WTC11 (cell line): ENCODE results near the gene RPH3AL. TPM values are rescaled to one million over a fixed set of nuclear protein-coding genes. Genes with fewer than 3 reads are reported as not detected.

Source experiments
- ATAC-seq: fragments of 200-7000 bp; cut with Tn5 transposase; 2 replicates; pipeline ENCODE4 v1.10.0; 2021; ENCODE audit warnings: mild to moderate bottlenecking, moderate library complexity
- CTCF ChIA-PET: fragments of 300-600 bp; sonication (Branson Sonifier 250); formaldehyde crosslinking; loops from one replicate; lab custom pipeline; 2021; ENCODE audit warnings: antibody characterized with exemption; lab: Charles Lee
- POLR2A ChIA-PET: fragments of 350-600 bp; sonication (Branson Sonifier 250); formaldehyde crosslinking; loops from one replicate; lab custom pipeline; 2021; ENCODE audit warnings: antibody characterized with exemption; lab: Charles Lee
- DNase-seq: peaks from one replicate; pipeline ENCODE4 v3.0.0; 2021; ENCODE audit warnings: low spot score
- H3K27ac Mint-ChIP-seq: 2 replicates; pipeline ENCODE4 v1.8.0; 2021; ENCODE audit warnings: mixed read lengths
- H3K27me3 Mint-ChIP-seq: 2 replicates; pipeline ENCODE4 v1.8.0; 2021; ENCODE audit warnings: low read depth, mild to moderate bottlenecking, moderate library complexity, mixed read lengths
- H3K36me3 Mint-ChIP-seq: 2 replicates; pipeline ENCODE4 v1.8.0; 2021; ENCODE audit warnings: mixed read lengths
- H3K4me1 Mint-ChIP-seq: 2 replicates; pipeline ENCODE4 v1.8.0; 2022; ENCODE audit warnings: mixed read lengths
- H3K4me3 Mint-ChIP-seq: 2 replicates; pipeline ENCODE4 v1.8.0; 2021; ENCODE audit warnings: mild to moderate bottlenecking, moderate library complexity, mixed read lengths
- H3K9me3 Mint-ChIP-seq: 2 replicates; pipeline ENCODE4 v1.8.0; 2021; ENCODE audit warnings: mixed read lengths
- AR ChIP-seq: fragments of 250-450 bp; sonication (Bioruptor Pico); IDR thresholded peaks from 2 replicates; pipeline ENCODE4 v1.9.0; 2021; ENCODE audit warnings: mild to moderate bottlenecking
- CBFB ChIP-seq: sonication (generic); formaldehyde crosslinking; IDR thresholded peaks from 2 replicates; pipeline ENCODE4 v1.8.1; 2022; ENCODE audit warnings: mild to moderate bottlenecking, low read depth, missing genetic modification reagents
- FOXK1 ChIP-seq: sonication (generic); formaldehyde crosslinking; IDR thresholded peaks from 2 replicates; pipeline ENCODE4 v1.8.0; 2022; ENCODE audit warnings: mild to moderate bottlenecking, moderate library complexity, missing genetic modification reagents
- MXD4 ChIP-seq: fragments of 250-450 bp; sonication (Bioruptor Pico); IDR thresholded peaks from 2 replicates; pipeline ENCODE4 v1.8.0; 2021; ENCODE audit warnings: mild to moderate bottlenecking, moderate library complexity, borderline replicate concordance
- MYBL2 ChIP-seq: sonication (generic); formaldehyde crosslinking; IDR thresholded peaks from 2 replicates; pipeline ENCODE4 v1.8.1; 2023; ENCODE audit warnings: mild to moderate bottlenecking, moderate library complexity, missing genetic modification reagents
- OVOL2 ChIP-seq: fragments of 250-450 bp; sonication (Bioruptor Pico); IDR thresholded peaks from 2 replicates; pipeline ENCODE4 v1.9.0; 2021; ENCODE audit warnings: mild to moderate bottlenecking, borderline replicate concordance
- SMAD3 ChIP-seq: sonication (generic); formaldehyde crosslinking; IDR thresholded peaks from 2 replicates; pipeline ENCODE4 v1.8.0; 2022; ENCODE audit warnings: missing genetic modification reagents, mild to moderate bottlenecking, borderline replicate concordance
- SP1 ChIP-seq: sonication (generic); formaldehyde crosslinking; conservative IDR thresholded peaks from 2 replicates; pipeline ENCODE4 v1.8.1; 2022; ENCODE audit warnings: missing genetic modification reagents
- STAT6 ChIP-seq: sonication (generic); formaldehyde crosslinking; conservative IDR thresholded peaks from 2 replicates; pipeline ENCODE4 v1.8.1; 2023; ENCODE audit warnings: mild to moderate bottlenecking, low read depth, missing genetic modification reagents, moderate library complexity
- TP53 ChIP-seq: sonication (generic); formaldehyde crosslinking; IDR thresholded peaks from 2 replicates; pipeline ENCODE4 v1.8.1; 2023; ENCODE audit warnings: mild to moderate bottlenecking, missing genetic modification reagents
- USF1 ChIP-seq: sonication (generic); formaldehyde crosslinking; IDR thresholded peaks from 2 replicates; pipeline ENCODE4 v1.8.0; 2022; ENCODE audit warnings: mild to moderate bottlenecking, missing genetic modification reagents
- ZNF121 ChIP-seq: sonication (generic); formaldehyde crosslinking; IDR thresholded peaks from 2 replicates; pipeline ENCODE4 v1.8.0; 2023; ENCODE audit warnings: missing genetic modification reagents
- ZNF396 ChIP-seq: fragments of 250-450 bp; sonication (Bioruptor Pico); IDR thresholded peaks from 2 replicates; pipeline ENCODE4 v1.8.0; 2021; ENCODE audit warnings: mild to moderate bottlenecking, moderate library complexity, borderline replicate concordance
- ZNF425 ChIP-seq: fragments of 250-450 bp; sonication (Bioruptor Pico); conservative IDR thresholded peaks from 2 replicates; pipeline ENCODE4 v1.9.0; 2021; ENCODE audit warnings: mild to moderate bottlenecking
- ZNF512 ChIP-seq: sonication (generic); formaldehyde crosslinking; IDR thresholded peaks from 2 replicates; pipeline ENCODE4 v1.8.1; 2022; ENCODE audit warnings: missing genetic modification reagents, borderline replicate concordance
- total RNA-seq: library from RNA; stranded (reverse); gene quantifications from 3 replicates; pipeline ENCODE4 v1.2.3, GENCODE V29; 2021

The RPH3AL gene
- total RNA-seq, 1 experiment from 2014 or later = 2.0 TPM

GRCh38 chr17:395974-396373 is 43.4 kb upstream of the RPH3AL start (continued):
- TF ChIP-seq USF1 (CRISPR knock-in tag) = no peak
- TF ChIP-seq AR (CRISPR knock-in tag) = no peak
- no peak for TF ChIP-seq STAT6 (CRISPR knock-in tag)
- no peak for TF ChIP-seq OVOL2 (CRISPR knock-in tag)
- TF ChIP-seq MXD4 (CRISPR knock-in tag) = no peak
- TF ChIP-seq ZNF512 (CRISPR knock-in tag) = no peak
- no peak for TF ChIP-seq SMAD3 (CRISPR knock-in tag)
- TF ChIP-seq MYBL2 = no peak

GRCh38 chr17:395179-395578 is 42.6 kb upstream of the RPH3AL start:
- ATAC-seq (no peak), DNase-seq (no peak)
- TF ChIP-seq STAT6 (CRISPR knock-in tag) = no peak
- TF ChIP-seq TP53 = no peak
- no peak for TF ChIP-seq MYBL2
- no peak for TF ChIP-seq FOXK1 (CRISPR knock-in tag)
- TF ChIP-seq CBFB = no peak
- no peak for TF ChIP-seq ZNF396 (CRISPR knock-in tag)
- TF ChIP-seq ZNF425 (CRISPR knock-in tag) = no peak
- TF ChIP-seq ZNF121 = no peak
- no peak for TF ChIP-seq SP1 (CRISPR knock-in tag)
- H3K36me3 Mint-ChIP-seq = no peaks in the 10 kb centered on the region
- ChIA-PET POLR2A (no interaction called here), CTCF (no interaction called here)
- peaks cover 6% of the 10 kb centered on the region for H3K27me3 Mint-ChIP-seq
- no peak overlapping the region for H3K27ac Mint-ChIP-seq
- H3K4me1 Mint-ChIP-seq = no peaks in the 10 kb centered on the region
- H3K4me3 Mint-ChIP-seq = no peak overlapping the region
- peaks cover 6% of the 10 kb centered on the region; the same call in 1 of the 2 replicates for H3K9me3 Mint-ChIP-seq
